Measurements from ENCODE around the gene POGZ.
"Not testable (repeated sequence)": the region's sequence is repeated elsewhere in the genome, so short reads cannot be mapped to it uniquely, and the experiment has no call there.

Gene POGZ

DNA sequence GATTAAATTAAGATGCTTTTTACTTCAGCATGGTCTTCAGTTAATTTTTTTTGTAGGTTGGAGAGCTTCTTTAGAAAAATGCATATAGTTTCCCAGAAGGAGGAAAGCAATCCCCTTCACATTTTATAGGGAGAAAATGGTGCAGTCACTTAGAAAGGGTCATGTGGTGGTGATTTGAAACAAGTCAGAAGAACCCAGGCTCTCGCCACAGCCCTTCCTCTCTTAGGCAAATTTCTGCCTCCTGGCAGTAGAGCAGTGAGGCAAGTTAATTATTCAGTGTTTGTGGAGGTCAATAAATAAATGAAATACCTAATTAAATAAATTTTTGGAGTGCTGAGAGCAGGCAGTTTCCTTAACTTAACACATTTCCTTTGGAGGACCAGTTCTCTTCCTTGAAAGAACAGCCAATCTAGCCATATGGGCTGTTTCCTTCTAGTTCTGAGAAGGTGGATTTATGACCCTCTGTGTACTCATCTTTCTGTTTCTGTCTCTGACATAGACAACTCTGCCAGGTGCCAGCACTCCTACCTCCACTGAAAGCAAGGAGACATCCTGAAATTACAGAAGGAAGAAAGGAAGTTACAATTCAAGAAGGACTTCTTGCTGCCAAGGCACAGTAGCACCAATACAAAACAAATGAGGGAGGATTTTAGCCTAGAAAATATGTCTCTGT lies 19.0 kb upstream of the POGZ start:
- DNase-seq (ENCODE audit: low read depth) = no peak

- no peak for DNase-seq (ENCODE audit: low read depth)
Measured at GRCh38 chr1:151477066-151477465, 17.8 kb upstream of the POGZ start.

DNA sequence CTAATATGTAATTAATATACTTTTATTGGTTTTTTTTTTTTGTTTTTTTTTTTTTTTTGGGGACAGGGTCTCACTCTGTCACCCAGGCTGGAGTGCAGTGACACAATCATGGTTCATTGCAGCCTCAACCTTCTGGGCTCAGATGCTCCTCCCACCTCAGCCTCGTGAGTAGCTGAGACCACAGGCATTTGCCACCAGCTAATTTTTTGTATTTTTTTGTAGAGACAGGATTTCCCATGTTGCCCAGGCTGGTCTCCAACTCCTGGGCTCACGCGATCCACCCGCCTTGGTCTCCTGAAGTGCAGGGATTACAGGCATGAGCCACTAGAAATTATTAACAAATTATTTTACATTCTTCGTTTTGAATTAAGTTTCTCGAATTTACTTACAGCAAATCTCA lies 16.8 kb upstream of the POGZ start:
- DNase-seq (ENCODE audit: low read depth) = no peak

GRCh38 chr1:151475175-151475574 lies 15.9 kb upstream of the POGZ start:
- DNase-seq (ENCODE audit: low read depth) = no peak

DNA sequence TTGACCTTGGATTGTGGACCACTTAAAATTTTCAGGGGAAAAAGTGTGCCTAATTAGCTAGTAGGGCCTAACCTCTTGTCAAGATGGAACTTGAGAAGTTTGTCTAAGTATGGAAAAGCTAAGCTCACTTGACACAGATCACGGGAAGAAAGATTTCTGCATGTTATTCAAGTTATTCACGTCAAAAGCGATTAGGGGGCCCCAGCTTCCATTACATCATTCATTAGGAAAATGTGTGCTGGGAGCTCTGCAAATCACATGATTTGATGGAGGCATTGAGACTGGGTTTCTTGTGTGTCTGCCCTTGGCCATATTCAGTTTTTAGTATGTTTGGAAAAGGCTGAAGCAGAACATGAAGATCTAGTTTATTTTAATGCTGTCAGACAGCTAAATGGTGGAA lies 15.5 kb upstream of the POGZ start:
- DNase-seq (ENCODE audit: low read depth) = no peak

DNA sequence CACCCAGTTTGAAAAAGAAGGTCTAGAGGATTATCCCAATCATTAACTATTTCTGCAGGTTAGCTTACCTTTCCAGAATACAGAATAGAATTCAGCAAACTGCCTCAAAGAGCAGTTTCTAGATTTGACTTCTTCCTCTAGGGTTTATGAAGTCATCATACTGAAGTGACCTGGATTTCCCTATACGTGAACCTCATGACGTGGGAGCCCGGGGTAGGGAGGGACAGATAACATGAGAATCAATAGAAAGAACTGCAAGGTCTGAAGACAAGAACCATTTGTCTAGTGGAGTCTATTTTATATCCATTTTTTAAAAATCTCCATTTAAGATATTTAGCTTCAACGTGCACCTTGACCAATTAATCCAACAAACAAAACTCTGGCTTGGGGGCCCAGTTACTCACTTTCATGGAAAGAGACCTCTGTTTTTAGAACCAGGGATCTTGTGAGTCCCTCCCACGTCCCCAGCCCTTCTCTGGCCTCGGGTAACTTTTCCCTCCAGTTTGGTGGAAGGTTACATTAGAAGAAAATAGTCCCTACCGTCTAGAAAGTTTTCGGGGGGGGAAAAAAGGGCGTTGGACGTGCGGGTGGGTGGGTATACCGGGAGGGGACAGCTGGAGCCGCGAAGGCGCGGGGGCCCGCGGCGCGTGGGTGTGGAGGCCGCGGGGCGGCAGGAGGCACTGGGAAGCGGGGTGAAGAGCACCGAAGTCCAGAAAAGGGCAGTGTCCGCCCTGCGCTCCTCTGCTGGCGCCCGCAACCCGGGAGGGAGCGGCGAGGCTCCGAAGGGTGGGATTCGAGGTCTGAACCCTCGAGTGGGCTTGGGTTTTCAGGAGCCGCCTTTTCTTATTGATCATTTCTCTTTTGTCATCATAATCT lies 13.8 kb upstream of the POGZ start:
- DNase-seq (ENCODE audit: low read depth) = no peak

- DNase-seq (ENCODE audit: low read depth) = no peak
Measured at GRCh38 chr1:151465026-151465425, 5.7 kb upstream of the POGZ start.

DNA sequence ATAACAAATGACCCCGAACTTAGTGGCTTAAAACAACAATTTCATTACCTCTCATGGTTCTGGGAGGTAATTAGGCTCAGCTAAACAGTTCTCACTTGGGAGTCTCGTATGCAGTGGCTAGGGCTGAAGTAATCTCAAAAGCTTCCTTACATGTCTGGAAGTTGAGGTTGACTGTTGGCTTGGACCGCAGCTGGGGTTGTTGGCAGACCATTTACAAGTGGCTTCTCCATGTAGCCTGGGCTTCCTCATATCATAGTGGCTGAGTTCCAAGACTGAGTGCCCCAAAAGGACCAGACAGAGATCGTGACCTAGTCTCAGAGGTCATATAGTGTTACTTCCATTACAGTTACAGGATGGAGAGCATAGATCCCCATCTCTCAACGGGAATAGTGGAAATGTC lies 2.4 kb upstream of the POGZ start:
- no peak for DNase-seq (ENCODE audit: low read depth)

- no peak for DNase-seq (ENCODE audit: low read depth)
Measured at GRCh38 chr1:151458802-151459330, 428 bp downstream of the POGZ start.

DNA sequence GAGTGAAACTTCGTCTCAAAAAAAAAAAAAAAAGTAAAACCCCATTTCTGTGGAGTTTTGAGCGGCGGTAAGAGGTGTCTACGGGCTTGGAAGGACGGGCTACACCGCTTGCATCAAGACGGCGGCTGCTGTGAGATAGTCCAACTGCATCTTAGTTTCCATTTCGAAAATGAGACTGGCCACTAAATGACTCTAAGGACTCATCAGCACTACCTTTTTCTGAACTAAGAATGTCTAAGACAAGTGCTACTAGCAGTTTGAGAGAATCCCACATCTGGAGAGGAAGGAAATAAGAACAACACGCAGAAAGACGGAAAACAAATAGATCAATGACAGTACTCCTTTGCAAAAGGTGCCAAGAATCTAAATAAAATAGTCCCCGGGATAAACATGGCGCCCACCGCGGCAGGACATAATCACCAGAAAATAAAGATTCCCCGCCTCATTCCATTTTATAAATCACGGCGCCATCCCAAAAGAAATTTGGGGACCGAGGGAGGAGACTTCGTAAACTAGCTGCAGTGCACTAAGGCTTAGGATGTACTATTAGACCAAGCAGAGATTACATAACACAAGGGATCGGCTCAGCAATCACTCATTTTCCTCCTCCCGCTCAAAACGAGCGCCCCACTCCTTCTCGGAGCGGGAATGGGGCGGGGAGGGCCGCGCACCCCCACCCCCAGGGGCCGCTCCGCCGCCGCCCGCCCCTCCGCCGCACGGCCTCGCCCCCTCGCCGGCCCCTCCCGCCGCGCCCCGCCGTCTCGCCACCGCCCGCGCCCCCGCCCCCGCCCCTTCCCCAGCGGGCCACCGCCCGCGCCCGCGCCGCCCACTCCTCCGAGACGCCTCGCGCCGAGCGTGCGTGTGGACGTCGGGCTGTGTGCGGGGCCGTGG lies 1.1 kb downstream of the POGZ start:
- peak; percentile 69 for DNase-seq (ENCODE audit: low read depth)

DNA sequence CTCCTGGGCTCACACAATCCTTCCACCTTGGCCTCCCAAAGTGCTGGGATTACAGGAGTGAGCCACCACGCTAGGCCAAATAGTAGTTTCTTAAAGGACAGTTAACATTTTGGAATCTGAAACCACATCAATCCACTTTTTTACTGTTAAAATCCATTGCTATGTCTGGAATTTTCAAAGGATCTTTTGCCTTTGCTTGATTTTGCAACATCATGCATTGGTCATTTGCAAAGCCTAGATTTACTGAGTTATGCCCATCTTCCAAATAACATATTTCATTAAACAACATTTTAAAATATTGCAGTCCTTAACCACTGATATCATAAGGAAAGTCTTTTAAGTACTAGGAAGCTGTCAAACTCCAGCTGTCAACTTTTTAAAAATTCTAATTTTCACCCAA lies 3.3 kb downstream of the POGZ start:
- DNase-seq (ENCODE audit: low read depth) = no peak

DNA sequence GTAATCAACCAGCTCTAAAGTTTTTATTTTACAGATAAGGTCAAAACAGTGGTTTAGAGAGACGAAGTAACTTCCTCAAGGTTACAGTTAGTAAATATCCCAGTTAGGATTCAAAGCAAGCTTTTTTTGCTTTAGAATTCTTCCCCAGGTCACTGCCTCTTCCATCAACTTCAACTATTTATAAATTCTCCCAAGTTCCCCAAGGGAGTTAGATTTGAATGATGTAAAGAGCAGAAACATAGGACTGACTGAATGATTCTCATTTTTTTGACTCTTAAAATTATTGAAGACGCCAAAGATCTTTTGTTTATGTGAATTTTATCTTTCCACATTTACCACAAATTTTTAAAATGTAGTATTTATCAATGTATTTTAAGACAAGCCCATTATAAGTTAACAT lies 4.1 kb downstream of the POGZ start:
- no peak for DNase-seq (ENCODE audit: low read depth)

- DNase-seq (ENCODE audit: low read depth) = no peak
Measured at GRCh38 chr1:151447696-151448095, 11.6 kb downstream of the POGZ start.

GRCh38 chr1:151444783-151445177 lies 14.5 kb downstream of the POGZ start:
- no peak for DNase-seq (ENCODE audit: low read depth)

DNA sequence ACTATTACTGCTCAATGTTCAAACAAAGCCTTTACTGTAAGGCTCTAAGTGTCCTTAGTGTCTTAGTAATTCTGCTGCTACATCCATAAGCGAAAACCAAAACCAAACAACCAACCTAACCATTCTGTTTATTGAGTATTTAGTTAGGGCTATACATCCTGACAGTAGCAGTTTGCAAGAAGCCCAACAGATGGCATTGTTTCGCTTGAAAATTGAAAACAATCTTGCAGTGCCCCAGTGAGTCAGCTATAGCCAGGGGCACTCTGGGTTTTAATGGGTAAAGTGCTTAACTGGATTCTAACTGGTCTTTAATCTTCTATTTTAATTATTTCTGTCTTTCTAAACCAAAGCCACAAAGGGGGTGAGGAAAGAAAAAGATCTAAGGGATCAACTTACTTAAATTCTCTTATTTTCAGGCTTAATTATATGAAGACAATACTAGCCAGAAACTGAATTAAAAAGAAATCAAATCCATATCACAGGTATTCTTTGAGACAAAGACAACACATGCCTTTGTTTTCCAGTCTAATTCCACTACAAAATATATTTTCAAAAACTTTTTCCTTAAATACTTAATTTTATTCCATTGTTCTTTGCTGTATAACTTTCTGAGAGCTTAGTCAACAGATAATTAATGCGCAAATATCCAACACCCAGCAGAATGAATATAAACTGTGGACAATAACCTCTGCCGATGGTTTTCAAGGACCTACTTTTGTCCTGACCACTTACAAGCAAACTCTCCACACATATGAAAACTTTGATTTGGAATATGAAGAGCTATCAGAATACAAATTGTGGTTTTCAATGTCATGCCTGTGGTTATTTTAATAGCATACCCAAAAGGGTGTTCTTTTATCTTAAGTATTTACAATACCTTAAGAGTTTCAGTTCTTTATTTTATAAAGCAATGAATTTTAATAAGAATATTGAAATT lies 15.2 kb downstream of the POGZ start:
- DNase-seq (ENCODE audit: low read depth) = peak; percentile 65

GRCh38 chr1:151437396-151437795 lies 21.9 kb downstream of the POGZ start:
- not testable (repeated sequence) for DNase-seq (ENCODE audit: low read depth)

- DNase-seq (ENCODE audit: low read depth) = no peak
Measured at GRCh38 chr1:151436985-151437384, 22.3 kb downstream of the POGZ start.

GRCh38 chr1:151435174-151435573 lies 24.1 kb downstream of the POGZ start:
- DNase-seq (ENCODE audit: low read depth) = no peak

DNA sequence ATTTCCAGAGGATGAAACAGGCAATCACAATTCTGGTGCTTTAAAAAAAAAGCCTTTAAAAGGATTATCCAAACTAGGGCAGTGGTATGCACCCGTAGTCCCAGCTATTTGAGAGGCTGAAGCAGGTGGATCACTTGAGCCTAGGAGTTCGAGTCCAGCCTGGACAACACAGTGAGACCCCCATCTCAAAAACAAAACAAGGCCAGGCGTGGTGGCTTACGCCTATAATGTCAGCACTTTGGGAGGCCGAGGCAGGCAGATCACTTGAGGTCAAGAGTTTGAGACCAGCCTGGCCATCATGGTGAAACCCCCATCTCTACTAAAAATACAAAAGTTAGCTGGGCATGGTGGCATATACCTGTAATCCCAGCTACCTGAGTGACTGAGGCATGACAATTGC lies 25.5 kb downstream of the POGZ start:
- not testable (repeated sequence) for DNase-seq (ENCODE audit: low read depth)

DNA sequence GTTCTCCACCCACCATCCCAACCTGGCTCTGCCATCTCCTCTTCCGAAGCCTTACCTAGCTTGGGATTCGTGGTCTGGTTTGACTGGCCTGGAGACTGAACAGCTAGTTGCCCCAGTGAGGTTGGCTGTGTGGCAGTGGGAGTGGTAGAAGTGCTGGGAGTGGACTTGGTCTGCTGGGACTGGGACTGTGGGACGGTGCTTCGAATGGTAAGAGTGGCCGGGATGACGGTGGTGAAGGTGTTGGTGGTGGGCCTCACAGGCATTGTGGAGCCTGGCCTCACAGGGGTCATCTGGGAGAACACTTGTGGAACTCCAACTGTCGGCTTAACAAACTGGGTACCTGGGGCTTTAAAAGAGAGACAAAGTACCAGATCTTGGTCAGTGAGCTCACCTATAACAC lies 31.2 kb downstream of the POGZ start:
- DNase-seq (ENCODE audit: low read depth) = no peak

DNA sequence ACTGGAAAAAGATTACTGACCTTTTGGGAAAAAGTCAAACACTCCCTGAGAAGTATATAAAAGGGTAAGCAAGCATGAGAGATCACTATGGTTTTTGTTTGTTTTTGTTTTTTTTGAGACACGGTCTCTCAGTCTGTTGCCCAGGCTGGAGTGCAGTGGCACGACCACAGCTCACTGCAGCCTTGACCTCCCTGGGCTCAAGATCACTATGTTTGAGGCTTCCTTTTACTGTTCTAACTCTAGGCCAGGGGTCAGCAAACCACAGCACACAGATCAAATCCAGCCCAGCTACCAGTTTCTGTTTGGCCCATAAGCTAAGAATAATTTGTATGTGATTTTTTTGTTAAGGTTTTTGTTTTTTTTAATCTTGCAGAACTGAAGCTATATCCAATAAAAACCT lies 34.2 kb downstream of the POGZ start:
- DNase-seq (ENCODE audit: low read depth) = no peak
